Measurements from ENCODE around the gene SGSM2.
A peak's percentile ranks its signal among the peaks of the same experiment; 100 is the strongest.

Gene SGSM2

GRCh38 chr17:2337544-2338314 lies 428 bp downstream of the SGSM2 start:
- peak in 1 of 2 donors; percentile 13 for DNase-seq (ENCODE audit: low read depth in 2 of 2)

DNA sequence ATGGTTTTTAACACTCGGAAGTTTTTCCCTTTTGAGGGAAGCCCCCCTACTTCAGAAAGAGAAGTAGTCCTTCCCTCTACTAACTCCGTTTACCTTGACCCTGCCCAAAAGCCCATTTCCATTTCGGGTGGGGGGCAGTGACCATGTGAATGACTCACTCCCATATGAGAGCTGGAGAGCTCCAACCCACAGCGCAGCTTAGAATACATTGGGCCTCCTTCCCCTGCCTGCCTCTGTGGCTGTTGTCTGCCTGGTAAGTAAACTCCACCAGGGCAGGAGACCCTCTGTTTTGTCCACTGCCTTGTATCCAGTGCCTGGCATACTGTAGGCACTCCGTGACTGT lies 985 bp downstream of the SGSM2 start:
- DNase-seq (ENCODE audit: low read depth in 2 of 2), result no peak

DNA sequence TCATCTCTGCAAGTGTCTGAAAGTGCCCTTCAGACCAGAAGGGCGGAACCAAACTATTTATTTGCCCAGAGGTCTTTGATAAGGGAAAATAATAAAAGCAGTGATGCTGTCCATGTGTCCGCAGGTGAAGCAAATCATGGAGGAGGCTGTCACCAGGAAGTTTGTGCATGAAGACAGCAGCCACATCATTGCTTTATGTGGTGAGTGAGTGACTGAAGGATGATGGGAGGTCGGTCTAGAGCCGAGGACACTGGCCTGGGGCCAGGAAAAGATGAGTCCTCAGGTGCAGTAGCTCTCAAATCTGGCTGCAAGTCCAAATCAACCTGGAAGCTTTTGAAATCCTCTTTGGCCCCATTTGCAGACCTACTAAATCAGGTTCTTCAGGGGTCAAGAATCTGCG lies 6.1 kb downstream of the SGSM2 start:
- peak in 1 of 2 donors; percentile 15 for DNase-seq (ENCODE audit: low read depth in 2 of 2)

DNA sequence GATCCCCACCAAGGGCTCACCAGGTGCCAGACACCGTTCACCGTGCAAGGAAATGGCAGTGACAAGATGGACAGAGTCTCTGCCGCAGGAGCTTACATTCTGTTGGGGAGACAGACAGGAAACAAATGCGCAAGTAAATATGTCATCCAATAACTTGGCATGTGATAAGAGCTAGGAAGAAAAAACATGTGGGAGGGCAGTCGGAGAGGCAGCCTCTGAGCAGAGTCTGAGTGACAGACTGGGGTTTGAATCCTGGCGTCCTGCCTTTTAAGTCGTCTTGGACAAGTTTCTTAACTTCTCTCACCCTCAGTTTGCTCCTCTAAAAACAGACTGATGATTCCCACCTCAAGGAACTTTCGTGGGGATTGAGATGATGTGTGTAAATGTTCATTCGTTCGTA lies 7.2 kb downstream of the SGSM2 start:
- DNase-seq (ENCODE audit: low read depth in 2 of 2), result no peak

GRCh38 chr17:2346475-2346874 lies 9.2 kb downstream of the SGSM2 start:
- no peak for DNase-seq (ENCODE audit: low read depth in 2 of 2)

GRCh38 chr17:2347805-2348685 lies 10.7 kb downstream of the SGSM2 start:
- no peak for DNase-seq (ENCODE audit: low read depth in 2 of 2)

- DNase-seq (ENCODE audit: low read depth in 2 of 2), result no peak
Measured at GRCh38 chr17:2351269-2351668, 14.0 kb downstream of the SGSM2 start.

GRCh38 chr17:2354311-2354710 lies 17.0 kb downstream of the SGSM2 start:
- DNase-seq (ENCODE audit: low read depth in 2 of 2), result no peak

DNA sequence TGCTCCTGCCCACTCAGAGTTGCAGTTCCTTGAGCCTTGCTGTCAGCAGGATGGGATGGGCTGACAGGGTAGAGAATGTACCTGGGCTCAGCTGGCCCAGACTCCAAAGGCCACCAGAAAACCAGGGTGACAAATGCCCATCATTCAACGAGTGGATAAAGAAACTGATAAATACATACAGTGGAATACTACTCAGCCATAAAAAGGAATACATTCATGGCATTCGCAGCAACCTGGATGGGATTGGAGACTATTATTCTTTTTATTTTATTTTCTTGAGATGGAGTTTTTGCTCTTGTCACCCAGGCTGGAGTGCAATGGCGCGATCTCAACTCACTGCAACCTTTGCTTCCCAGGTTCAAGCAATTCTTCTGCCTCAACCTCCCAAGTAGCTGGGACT lies 19.9 kb downstream of the SGSM2 start:
- DNase-seq (ENCODE audit: low read depth in 2 of 2), result no peak

DNA sequence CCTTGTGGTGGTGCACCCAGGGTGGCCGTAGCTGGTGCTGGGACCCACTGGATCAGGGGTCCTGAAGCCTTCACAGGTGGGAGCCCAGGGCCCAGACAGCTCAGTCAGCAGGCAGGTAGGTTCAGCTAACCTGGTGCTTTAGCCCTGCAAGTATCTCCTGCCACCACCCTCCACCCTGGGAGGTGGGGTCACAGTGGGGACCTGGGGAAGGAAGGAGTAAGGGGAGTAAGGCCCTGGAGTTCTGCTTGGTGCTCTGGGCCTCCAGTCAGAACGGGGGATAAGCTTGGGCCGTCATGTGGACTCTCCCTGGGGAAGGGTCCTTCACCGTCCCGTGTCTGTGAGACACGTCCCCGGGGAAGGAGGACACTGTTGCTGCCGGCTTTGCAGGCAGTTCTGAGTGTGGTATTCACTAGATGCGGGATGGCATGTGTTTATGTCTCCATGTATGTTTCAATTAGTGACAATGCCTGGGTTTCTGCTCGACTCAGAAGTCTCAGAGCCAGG lies 20.7 kb downstream of the SGSM2 start:
- DNase-seq (ENCODE audit: low read depth in 2 of 2), result no peak

GRCh38 chr17:2361010-2361760 lies 23.9 kb downstream of the SGSM2 start:
- no peak for DNase-seq (ENCODE audit: low read depth in 2 of 2)

GRCh38 chr17:2362016-2362415 lies 24.7 kb downstream of the SGSM2 start:
- DNase-seq (ENCODE audit: low read depth in 2 of 2), result no peak

DNA sequence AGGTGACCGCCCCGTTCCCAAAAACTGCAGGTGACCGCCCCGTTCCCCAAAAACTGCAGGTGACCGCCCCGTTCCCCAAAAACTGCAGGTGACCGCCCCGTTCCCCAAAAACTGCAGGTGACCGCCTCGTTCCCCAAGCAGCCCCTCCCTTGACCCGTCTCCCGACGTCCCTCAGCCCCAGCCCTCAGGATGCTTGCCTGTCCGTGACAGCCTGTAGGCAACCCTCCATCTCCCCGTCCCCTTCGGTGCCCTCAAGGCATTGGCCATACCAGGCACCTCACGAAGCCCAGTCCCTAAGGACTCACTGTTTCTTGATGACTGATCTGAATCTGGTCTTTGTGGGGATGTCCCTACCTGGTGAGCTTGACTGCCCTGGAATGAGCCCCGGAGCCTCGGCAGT lies 25.1 kb downstream of the SGSM2 start:
- no peak for DNase-seq (ENCODE audit: low read depth in 2 of 2)

DNA sequence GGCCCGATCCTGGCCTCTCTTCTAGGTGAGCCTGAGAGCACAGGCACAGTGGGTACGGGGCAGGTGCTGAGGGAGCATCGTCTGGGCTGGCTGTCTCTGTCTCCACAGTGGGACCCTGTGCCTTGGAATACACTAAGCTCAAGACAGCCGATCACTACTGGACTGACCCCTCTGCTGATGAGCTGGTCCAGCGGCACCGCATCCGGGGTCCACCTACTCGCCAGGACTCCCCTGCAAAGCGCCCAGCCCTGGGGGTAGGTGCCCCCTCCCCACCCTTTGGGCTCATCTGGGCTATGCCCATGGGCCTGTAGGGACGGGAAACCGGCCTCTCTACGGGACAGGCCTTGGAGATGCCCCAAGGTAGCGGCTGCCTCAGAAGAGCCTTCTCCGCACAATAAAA lies 25.6 kb downstream of the SGSM2 start:
- DNase-seq (ENCODE audit: low read depth in 2 of 2), result no peak

GRCh38 chr17:2363318-2363717 lies 26.0 kb downstream of the SGSM2 start:
- no peak for DNase-seq (ENCODE audit: low read depth in 2 of 2)

DNA sequence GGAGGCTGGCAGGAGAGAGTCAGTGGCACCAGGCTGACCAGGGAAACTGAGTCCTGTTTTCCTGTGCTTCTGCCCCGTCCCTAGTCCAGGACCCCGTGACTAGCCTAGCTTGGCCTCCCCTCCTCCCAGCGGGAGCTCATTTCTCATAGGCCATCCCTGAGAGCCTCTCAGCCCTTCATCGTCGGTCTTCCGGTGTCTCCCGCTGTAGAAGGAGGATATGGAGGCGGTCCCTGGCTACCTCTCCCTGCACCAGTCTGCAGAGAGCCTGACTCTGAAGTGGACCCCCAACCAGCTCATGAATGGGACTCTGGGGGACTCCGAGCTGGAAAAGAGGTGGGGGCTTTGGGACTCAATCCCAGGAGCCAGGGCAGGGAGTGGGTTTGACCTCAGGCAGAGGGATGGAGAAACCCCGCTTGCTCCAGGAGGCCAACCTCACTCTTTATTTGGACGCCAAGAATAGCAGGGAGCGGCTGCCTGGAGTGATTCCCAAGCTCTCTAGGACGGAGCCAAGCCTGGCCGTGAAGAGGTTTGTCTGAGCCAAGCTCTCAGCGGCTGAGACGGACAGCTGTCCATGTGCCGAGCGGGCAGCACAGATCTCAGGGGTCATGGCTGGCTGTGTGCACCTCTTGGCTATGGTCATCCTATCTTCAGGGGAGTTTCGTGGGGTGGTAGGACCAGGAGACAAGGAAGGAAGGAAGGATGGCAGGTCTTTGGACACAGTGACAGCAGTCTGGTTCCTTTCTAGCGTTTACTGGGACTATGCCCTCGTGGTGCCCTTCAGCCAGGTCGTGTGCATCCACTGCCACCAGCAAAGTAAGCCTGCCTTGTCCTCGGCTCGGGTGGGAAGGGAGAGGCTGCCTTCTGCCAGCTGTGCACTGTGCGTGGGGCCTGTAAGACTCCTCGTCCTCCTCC lies 26.8 kb downstream of the SGSM2 start:
- DNase-seq (ENCODE audit: low read depth in 2 of 2), result no peak

GRCh38 chr17:2364763-2365116 lies 27.4 kb downstream of the SGSM2 start:
- no peak for DNase-seq (ENCODE audit: low read depth in 2 of 2)

DNA sequence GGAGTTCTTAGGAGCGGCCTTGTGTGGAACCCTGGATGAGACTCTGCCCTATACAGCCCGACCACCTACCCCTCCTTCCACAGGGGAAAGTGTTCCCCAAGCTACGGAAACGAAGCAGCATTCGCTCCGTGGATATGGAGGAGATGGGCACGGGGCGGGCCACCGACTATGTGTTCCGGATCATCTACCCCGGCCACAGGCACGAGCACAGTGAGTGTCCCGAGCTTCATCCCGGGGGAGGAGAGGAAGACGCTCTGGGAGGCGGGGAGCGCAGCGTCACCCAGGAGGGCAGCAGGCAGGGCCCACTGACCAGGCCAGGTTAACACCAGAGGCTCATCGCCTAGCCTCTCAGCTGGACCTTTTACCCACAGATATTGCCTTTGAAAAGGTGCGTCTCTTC lies 27.8 kb downstream of the SGSM2 start:
- no peak for DNase-seq (ENCODE audit: low read depth in 2 of 2)

- no peak for DNase-seq (ENCODE audit: low read depth in 2 of 2)
Measured at GRCh38 chr17:2366747-2367494, 29.6 kb downstream of the SGSM2 start.

GRCh38 chr17:2368359-2368758 lies 31.1 kb downstream of the SGSM2 start:
- no peak for DNase-seq (ENCODE audit: low read depth in 2 of 2)

DNA sequence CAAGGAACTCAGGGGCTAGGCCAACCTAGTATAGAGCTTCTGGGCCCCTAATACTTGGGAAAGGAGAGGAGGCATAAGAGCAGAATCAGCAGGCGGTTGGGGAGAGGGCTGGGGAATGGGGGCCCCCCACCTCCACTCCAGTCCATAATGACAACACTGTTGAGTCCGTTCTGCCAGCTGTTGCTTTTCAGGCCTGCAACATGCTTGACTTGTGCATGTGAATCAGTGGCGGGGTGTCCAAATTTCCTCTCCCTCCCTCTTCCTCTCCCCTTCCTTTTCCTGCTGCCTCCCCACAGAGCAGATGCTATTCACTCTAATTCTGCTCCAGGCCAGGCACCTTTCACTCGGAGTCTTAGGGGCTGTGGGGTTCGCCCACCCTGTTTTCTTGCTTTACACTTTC lies 31.7 kb downstream of the SGSM2 start:
- DNase-seq (ENCODE audit: low read depth in 2 of 2), result no peak

Data from stimulated activated CD8-positive, alpha-beta memory T cell treated with anti-CD3 and anti-CD28 coated beads, Interleukin-7, amount 100 ng/mL, for 1 hour (primary cell).